Activated CD8-positive, alpha-beta T cell treated with anti-CD3 and anti-CD28 coated beads for 36 hours (primary cell): Measurements from ENCODE around the gene TGFB2. TPM values are rescaled to one million over a fixed set of nuclear protein-coding genes. Genes with fewer than 3 reads are reported as not detected.
"Not testable (repeated sequence)": the region's sequence is repeated elsewhere in the genome, so short reads cannot be mapped to it uniquely, and the experiment has no call there.

ENCODE experiments used
- ATAC-seq: fragments of 200-7000 bp; cut with Tn5 transposase; one replicate; pipeline ENCODE4 v1.10.0; 2021; ENCODE audit warnings: mild to moderate bottlenecking, moderate library complexity
- CTCF ChIA-PET: fragments of 350-600 bp; sonication (Branson Sonifier 250); formaldehyde crosslinking; loops from one replicate; lab custom pipeline; 2021; ENCODE audit warnings: antibody characterized with exemption; lab: Charles Lee
- POLR2A ChIA-PET: fragments of 350-600 bp; sonication (Branson Sonifier 250); formaldehyde crosslinking; loops from one replicate; lab custom pipeline; 2021; ENCODE audit warnings: antibody characterized with exemption; lab: Charles Lee
- DNase-seq: peaks from one replicate; pipeline ENCODE4 v3.0.0-alpha.2; 2020
- H3K27ac Mint-ChIP-seq: one replicate; pipeline ENCODE4 v1.8.0; 2021; ENCODE audit warnings: mild to moderate bottlenecking, mixed read lengths
- H3K27me3 Mint-ChIP-seq: one replicate; pipeline ENCODE4 v1.8.0; 2021; ENCODE audit warnings: mixed read lengths
- H3K36me3 Mint-ChIP-seq: one replicate; pipeline ENCODE4 v1.8.0; 2021; ENCODE audit warnings: low read depth, mixed read lengths
- H3K4me1 Mint-ChIP-seq: one replicate; pipeline ENCODE4 v1.8.0; 2021; ENCODE audit warnings: low read depth, mixed read lengths
- H3K4me3 Mint-ChIP-seq: one replicate; pipeline ENCODE4 v1.8.0; 2021; ENCODE audit warnings: mild to moderate bottlenecking, moderate library complexity, mixed read lengths
- H3K9me3 Mint-ChIP-seq: one replicate; pipeline ENCODE4 v1.8.0; 2021; ENCODE audit warnings: mixed read lengths
- intact Hi-C: fragments of 100-400 bp; cut with micrococcal nuclease; formaldehyde crosslinking; loops from one replicate; pipeline ENCODE4 v1.10.0; 2022
- total RNA-seq, 2 experiments: library from RNA; stranded (reverse); gene quantifications; one replicate each; pipeline ENCODE4 v1.2.3, GENCODE V29; 2021
- TF ChIP-seq, protein P1 (sequence below): fragments of 200-600 bp; IDR thresholded peaks from one replicate; pipeline ENCODE4 v1.8.0; 2022; ENCODE audit warnings: antibody characterized with exemption, mild to moderate bottlenecking

TGFB2 gene
- total RNA-seq, 2 experiments from 2014 or later, result not detected

DNA sequence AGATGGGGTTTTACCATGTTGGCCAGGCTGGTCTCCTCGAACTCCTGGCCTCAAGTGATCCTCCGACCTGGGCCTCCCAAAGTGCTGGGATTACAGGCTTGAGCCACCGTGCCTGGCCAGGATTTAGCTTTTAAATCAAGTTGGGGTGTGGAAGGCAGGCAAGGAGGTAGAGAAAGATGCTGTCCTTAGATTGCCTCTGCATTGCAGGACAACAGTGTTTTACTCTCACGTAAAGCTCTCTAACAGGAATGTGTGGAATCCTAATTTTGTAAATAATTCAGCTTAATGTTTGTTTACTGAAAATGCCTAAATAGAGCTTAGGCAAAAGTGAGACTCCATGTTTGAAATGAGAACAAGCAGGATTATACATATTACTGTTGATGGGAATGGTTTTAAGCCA, 29.5 kb upstream of the TGFB2 start:
- CTCF ChIA-PET, result interaction anchor here (1.0 kb wide), 1 partner anchor 17 kb away, joined by 4 read pairs; no protein-coding TSS in a partner anchor
- ATAC-seq (no peak), DNase-seq (no peak)
- TF ChIP-seq, protein P1, sequence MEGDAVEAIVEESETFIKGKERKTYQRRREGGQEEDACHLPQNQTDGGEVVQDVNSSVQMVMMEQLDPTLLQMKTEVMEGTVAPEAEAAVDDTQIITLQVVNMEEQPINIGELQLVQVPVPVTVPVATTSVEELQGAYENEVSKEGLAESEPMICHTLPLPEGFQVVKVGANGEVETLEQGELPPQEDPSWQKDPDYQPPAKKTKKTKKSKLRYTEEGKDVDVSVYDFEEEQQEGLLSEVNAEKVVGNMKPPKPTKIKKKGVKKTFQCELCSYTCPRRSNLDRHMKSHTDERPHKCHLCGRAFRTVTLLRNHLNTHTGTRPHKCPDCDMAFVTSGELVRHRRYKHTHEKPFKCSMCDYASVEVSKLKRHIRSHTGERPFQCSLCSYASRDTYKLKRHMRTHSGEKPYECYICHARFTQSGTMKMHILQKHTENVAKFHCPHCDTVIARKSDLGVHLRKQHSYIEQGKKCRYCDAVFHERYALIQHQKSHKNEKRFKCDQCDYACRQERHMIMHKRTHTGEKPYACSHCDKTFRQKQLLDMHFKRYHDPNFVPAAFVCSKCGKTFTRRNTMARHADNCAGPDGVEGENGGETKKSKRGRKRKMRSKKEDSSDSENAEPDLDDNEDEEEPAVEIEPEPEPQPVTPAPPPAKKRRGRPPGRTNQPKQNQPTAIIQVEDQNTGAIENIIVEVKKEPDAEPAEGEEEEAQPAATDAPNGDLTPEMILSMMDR, result no peak
- Mint-ChIP-seq H3K9me3 (no peaks in the 10 kb centered on the region), H3K4me1 (peaks cover 7% of the 10 kb centered on the region), H3K27me3 (no peaks in the 10 kb centered on the region), H3K36me3 (peaks cover 36% of the 10 kb centered on the region), H3K27ac (no peak overlapping the region), H3K4me3 (no peak overlapping the region)
- intact Hi-C loops, result no loop called here
- POLR2A ChIA-PET, result no interaction called here

- DNase-seq (no peak), ATAC-seq (no peak)
- TF ChIP-seq, protein P1, result no peak
- CTCF ChIA-PET, result no interaction called here
- POLR2A ChIA-PET, result no interaction called here
- Mint-ChIP-seq H3K4me1 (peaks cover 7% of the 10 kb centered on the region), H3K4me3 (no peak overlapping the region), H3K9me3 (no peaks in the 10 kb centered on the region), H3K27ac (no peak overlapping the region), H3K36me3 (peaks cover 31% of the 10 kb centered on the region), H3K27me3 (no peaks in the 10 kb centered on the region)
- intact Hi-C loops, result no loop called here
Measured at GRCh38 chr1:218317061-218317460, 28.1 kb upstream of the TGFB2 start.

DNA sequence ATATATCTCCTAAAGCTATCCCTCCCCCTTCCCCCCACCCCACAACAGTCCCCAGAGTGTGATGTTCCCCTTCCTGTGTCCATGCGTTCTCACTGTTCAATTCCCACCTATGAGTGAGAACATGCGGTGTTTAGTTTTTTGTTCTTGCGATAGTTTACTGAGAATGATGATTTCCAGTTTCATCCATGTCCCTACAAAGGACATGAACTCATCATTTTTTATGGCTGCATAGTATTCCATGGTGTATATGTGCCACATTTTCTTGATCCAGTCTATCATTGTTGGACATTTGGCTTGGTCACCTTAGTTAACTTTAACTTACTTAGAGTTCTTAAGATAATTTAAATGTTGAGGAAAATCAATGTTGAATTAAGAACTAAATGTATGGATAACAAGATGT, 25.0 kb upstream of the TGFB2 start:
- intact Hi-C loops, DNase-seq, ATAC-seq, POLR2A ChIA-PET, H3K9me3 Mint-ChIP-seq, CTCF ChIA-PET, H3K4me1 Mint-ChIP-seq, H3K27me3 Mint-ChIP-seq, H3K4me3 Mint-ChIP-seq, H3K27ac Mint-ChIP-seq: not testable (repeated sequence)
- peaks cover 19% of the 10 kb centered on the region for H3K36me3 Mint-ChIP-seq

DNA sequence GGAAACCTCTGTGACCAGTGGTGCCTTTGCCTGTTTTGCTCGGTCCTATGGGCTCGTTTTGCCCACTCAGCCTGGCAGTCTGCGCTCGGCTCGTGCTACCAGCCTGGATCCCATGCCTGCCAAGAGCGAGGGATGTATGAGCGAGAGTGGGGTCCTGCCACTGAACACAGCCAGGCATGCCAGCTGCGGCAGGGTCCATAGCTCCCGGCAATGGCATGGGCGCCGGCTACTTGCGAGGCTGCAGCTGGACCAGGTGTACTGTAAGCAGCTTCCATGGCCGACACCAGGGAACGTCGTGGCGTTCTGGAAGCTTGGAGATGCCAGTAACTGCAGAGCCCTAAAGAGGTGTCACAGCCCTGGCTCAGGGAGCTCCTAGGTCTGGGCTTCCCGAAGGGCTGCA, 22.4 kb upstream of the TGFB2 start:
- H3K9me3 Mint-ChIP-seq, result no peaks in the 10 kb centered on the region
- ATAC-seq (no peak), DNase-seq (no peak)
- H3K36me3 Mint-ChIP-seq, result peaks cover 21% of the 10 kb centered on the region
- H3K4me1 Mint-ChIP-seq, result peaks cover 3% of the 10 kb centered on the region
- intact Hi-C loops, result no loop called here
- H3K27ac Mint-ChIP-seq, result no peak overlapping the region
- no peaks in the 10 kb centered on the region for H3K27me3 Mint-ChIP-seq
- TF ChIP-seq, protein P1, result no peak
- H3K4me3 Mint-ChIP-seq, result no peak overlapping the region
- ChIA-PET POLR2A (no interaction called here), CTCF (interaction anchor here (1.7 kb wide), 1 partner anchor 24 kb away, joined by 5 read pairs; no protein-coding TSS in a partner anchor)

DNA sequence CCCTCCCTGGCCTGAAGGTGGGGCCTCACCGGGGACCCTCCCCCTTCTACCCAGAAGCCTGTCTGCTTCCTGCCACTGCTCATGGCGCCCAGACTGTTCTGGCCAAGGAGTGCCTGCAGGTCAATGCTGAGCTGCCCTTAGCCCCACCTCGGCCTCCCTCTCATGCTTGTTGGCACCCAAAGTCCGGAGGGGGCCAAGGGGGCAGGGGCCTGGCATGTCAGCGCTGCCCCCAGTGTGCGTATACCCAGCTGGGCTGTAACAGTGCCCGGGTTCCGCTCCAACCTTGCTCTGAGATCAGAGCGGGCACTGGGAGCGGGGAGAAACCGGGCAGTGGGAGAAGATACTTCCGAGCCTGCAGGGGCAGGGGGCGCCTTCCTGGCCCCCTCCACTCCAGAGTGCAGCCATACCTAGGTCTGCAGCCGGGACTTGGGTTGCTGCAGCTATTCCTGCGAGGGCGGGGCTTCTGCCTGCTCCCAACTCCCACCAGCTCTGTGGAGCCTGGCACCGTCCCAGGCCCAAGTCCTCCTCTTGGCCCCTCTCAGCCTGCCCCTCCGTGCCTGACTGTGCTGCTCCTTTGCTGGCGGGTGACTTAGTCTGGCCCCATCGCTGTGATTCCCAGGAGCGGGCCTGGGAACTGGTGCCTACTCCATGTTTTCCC, 21.4 kb upstream of the TGFB2 start:
- H3K36me3 Mint-ChIP-seq, result peaks cover 17% of the 10 kb centered on the region

More for the DNA sequence above, 21.4 kb upstream of the TGFB2 start:
- Mint-ChIP-seq H3K27me3 (no peaks in the 10 kb centered on the region), H3K27ac (no peak overlapping the region), H3K4me3 (no peak overlapping the region), H3K9me3 (no peaks in the 10 kb centered on the region), H3K4me1 (peaks cover 3% of the 10 kb centered on the region)
- ATAC-seq, result no peak
- ChIA-PET POLR2A (no interaction called here), CTCF (interaction anchor here (1.7 kb wide), 1 partner anchor 25 kb away, joined by 5 read pairs; no protein-coding TSS in a partner anchor)
- intact Hi-C loops, result no loop called here
- no peak for DNase-seq
- TF ChIP-seq, protein P1, result no peak
